ENCODE measurements around the gene ELFN1.

The ELFN1 gene

DNA sequence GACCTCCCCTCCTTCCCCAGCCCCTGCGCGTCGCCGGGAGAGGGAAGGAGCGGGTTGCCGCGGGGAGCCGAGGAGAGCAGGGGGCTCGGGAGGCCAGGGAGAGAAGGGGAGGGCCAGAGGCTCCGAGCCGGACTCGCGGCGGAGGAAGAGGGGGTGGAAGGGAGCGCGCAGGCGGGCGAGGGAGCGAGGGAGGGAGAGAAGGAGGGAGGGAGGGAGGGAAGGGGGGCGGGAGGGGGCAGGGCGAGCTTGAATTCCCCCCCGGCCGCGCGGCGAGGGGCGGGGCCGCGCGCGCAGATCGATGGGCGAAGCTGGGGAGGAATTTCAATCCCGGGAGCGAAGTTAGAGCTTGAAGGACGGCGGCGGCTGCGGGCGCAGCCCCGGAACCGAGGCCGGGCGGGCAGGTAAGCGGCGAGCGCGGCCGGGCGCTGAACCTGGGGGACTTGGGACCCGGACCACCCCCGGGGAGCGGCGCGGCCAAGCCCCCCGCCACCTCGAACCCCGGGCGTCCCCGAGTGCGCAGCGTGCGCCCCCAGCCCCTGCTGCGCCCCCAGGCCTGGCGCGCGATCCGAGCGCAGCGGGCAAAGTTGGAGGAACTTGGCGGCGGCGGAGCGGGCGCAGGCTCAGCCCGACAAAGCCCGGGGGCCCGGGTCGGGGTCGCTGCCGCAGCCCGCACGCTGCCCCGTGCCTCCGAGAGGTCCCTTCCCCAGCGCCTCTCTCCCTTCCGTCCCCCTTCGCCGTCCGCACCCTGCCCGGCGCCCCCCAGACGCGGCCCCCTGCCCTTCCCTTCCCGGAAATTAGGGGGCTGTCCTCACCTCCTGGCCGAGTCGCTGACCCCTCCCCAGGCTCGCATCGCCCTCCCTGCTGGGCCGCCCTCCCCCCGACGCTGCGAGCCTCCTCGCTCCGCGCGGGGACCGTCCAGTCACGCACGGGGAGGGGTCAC is at the start of gene ELFN1:
TSS of gene ELFN1 (plus strand) at position 324 of the 940 bp plus-strand sequence. CDS start 74,320 bp downstream, outside the sequence.
- DNase-seq, result no peak

DNA sequence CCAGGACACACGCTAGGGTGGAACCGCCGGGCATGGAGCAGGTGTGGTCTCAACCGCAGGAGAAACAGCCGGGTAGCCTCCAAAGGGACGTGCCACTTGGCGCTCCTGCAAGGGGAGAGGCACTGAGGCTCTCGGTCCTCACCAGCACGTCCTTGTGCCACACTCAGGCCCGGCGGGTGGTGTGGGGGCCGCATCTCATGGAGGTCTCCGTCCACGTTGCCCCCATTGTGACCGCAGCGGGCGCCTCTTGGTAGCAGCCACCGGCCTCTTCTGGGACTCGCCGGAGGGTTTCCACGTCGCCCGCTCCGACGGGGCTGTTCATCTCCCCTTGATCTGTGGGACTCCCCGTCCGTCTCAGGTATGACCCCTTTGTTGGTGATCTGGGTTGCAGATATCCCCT is 49.2 kb upstream of the ELFN1 start:
- no peak for DNase-seq

DNA sequence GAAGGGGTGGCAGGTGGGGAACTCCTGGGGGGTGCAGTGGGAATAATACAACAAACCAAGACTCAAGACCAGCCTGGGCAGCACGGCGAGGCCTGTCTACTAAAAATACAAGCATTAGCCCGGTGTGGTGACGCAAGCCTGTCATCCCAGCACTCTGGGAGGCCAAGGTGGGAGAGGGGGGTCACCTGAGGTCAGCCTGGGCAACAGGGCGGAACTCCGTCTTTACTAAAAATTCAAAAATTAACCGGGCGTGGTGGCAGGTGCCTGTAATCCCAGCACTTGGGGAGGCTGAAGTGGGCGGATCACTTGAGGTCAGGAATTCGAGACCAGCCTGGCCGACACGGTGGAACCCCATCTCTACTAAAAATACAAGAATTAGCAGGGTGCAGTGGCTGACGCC is 48.4 kb upstream of the ELFN1 start:
- no peak for DNase-seq

DNA sequence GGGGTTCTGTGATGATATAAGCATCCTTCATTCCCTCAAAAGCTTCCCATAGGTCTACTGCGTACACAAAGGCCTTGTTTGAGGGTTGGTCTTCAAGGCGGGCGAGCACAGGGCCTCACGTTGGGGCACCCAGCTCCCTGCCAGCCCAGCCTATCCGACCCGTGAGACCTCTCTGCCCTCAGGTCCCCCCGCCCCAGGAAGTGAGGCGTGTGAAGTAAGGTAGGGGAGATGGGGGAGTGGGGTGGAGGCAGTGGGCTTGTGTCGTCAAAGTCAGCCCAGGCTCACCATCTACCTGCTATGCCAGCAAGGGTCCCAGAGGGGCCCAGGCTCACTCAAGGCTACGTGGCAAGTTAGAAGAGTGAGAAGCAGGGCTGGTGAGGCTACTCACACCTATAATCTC is 47.6 kb upstream of the ELFN1 start:
- no peak for DNase-seq

GRCh38 chr7:1623810-1624209 is 46.3 kb upstream of the ELFN1 start:
- DNase-seq, result no peak

DNA sequence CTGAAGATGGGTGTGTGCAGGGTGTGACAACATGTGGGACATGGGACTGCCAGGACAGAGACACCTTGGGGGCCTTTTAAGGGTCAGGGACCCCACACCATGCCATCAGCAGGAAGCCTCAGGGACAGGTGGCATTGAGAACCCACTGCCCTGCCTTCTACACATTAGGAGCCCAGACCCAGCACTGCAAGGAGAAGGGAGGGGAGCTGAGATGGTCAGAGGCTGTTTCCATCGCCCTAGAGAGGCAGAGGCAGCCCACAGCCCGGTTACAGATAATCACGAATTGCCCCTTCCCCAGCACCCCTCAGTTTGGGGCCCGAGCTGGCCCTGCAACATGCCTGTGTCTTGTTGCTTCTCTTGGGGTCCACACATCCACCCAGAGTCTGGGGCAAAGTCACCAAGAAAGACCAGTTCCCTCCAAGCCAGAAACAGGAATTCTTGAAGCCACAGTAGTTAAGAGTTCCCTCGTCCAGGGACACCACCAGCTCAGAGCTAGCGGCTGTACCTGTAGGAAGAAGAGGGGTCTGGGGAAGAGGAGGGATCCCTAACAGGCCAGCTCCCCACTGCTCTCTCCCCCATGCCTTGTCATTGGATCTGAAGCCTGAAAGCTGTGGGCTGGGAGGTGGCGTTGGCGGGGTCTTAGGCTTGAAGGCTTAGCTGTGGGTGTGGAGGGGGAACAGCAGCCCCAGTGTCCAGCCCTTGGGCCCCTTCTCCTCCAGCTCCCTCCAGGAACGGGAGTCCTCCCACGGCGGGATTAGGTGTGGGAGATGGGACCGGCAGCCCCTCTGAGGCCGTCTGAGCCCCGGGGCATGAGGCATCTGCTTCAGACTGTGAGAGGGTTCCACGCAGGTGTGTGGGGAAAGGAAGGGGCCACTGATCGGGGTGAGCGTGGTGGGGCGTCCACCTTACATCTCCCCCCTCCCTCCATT is 44.8 kb upstream of the ELFN1 start:
- no peak for DNase-seq

DNA sequence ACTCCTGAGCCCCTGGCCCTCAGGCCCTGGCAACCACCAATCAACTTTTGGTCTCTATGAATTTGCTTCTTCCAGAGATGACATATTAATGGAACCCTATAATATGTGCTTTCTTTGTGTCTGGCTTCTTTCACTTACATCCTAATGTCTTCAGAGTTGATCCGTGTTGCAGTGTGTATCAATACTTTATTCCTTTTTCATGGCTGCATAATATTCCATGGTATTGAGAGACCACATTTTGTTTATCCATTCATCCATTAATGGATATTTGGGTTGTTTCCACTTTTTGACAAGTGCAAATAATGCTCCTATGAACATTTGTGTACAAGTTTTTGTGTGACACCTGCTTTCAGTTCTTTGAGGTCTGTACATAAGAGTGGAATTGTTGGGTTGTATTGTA is 43.3 kb upstream of the ELFN1 start:
- no peak for DNase-seq

GRCh38 chr7:1630700-1631336 is 39.3 kb upstream of the ELFN1 start:
- no peak for DNase-seq

DNA sequence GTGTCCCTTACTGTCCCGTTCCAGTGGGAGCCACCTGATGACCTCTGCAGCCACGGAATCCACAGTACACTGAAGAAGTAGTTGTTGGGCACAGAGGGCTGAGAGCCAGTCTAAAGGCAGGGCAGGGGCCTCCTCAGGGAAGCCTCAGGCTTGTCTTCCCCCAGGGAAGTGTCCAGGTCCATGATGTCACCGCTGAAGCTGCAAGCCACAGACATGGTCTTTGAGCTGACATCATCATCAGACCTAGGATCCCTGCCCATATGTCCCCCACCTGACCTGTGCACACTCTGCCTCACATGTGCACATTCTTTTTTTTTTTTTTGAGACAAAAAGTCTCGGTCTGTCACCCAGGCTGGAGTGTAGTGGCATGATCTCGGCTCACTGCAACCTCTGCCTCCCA is 38.4 kb upstream of the ELFN1 start:
- no peak for DNase-seq

DNA sequence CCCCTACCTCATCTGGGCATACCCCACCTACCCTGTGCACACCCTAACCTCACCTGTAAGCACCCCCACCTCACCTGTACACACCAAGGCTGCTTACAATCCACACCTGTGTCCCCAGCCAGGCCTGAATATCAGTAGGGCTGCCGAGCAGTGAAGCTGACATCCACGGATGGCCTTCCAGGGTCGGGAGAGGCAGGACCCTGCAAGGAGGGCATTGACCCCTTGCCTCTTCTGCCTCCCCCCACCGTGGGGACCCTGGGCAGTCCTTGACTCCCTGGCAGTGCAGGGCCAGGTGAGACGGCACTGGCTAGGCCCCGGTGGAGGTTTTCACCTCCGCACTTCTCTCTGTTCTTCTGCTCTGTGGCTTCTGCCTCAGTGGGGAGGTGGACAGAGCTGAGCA is 37.6 kb upstream of the ELFN1 start:
- DNase-seq, result no peak

- DNase-seq, result no peak
Measured at GRCh38 chr7:1632916-1633785, 36.9 kb upstream of the ELFN1 start.

DNA sequence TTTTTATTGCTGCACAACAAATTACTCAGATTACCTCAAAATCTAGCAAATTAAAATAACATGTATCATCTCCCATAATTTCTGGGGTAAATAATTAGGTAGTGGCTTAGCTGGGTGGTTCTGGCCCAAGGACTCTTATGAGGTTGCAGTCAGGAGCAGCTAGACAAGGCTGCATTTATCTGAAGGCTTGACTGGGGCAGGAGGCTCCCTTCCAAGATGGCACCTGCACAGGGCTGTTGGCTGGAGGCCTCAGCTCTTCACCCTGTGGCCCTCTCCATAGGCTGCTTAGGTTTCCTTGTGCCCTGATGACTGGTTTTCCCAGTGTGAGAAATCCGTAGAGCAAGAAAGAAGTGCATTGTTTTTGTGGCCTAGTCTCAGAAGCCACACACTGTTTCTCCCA is 34.7 kb upstream of the ELFN1 start:
- no peak for DNase-seq

GRCh38 chr7:1637155-1637554 is 32.9 kb upstream of the ELFN1 start:
- DNase-seq, result no peak

- no peak for DNase-seq
Measured at GRCh38 chr7:1638215-1638661, 31.8 kb upstream of the ELFN1 start.

GRCh38 chr7:1639071-1639470 is 31.0 kb upstream of the ELFN1 start:
- DNase-seq, result no peak

- no peak for DNase-seq
Measured at GRCh38 chr7:1639532-1640175, 30.4 kb upstream of the ELFN1 start.

- DNase-seq, result no peak
Measured at GRCh38 chr7:1640376-1641172, 29.5 kb upstream of the ELFN1 start.

DNA sequence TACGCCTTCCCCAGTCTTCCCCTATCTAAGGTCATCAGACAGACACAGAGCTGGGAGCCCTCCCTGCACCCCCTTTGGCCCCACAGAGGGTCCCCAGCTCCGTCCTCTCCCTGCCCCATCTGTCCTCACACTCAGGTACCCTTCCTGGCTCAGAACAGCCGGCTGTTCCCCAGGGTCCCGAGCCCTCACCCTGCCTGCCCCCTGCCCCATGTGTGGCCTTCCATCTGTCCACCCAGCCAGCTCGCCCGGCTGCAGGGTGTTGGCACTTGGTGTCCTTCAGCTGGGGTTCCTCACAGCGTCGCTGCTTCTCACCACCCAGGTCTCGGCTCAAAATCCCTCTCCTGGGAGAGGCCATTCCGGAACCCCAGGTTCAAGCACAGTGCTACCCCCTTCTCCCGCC is 28.9 kb upstream of the ELFN1 start:
- no peak for DNase-seq

DNA sequence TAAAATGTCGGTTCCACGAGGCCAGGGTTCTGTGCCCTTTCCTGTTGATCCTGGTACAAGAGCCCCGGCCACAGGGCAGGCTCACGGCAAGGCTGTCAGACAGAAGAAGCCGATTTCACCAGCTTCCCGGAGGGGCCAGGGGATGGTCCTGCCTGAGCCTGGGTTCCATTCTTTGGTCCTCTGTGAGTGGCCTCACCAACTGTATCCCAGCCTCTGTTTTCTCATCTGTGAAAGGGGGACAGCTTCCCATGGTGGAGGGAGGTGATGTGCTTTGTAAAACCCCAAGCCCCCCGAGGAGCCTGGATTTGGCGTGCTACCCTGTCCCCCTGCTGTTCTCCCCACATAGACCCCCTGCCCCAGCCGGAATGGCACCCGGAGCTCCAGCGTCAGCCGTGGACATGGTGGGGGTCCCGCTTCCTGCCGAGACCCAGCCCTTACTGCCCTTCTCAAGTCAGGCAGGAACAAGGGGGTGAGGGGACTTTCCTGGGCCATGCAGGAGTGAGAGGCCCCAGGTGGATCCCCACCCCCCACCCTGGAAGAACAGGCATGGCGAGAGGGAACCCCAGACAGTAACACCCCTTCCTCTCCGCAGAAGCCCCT is 28.3 kb upstream of the ELFN1 start:
- no peak for DNase-seq

DNA sequence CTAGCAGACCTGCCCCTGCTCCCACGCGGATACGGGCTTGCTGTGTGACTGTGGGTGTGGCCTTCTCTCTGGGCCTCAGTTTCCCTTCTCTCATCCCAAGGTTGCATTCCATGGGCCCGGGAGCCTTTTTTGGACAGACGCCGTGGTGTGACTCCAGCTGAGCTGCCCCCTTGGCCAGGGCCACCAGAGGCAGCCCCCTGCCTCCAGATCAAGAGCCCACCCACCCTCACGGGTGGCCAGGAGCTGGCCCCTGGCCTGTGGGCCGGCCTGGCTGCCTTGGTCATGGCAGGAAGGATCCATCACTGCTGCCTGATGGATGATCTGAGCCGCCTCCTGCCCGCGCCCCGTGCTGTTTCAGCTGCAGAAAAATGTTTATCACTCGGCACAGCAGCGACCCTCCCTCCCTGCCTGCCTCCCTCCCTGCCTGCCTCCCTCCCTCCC is 27.8 kb upstream of the ELFN1 start:
- DNase-seq, result no peak
